GM12801 (cell line): ENCODE results near the gene TMEM132C.

ENCODE experiments used
- CTCF ChIP-seq: IDR thresholded peaks from one replicate; pipeline ENCODE4 v1.5.1; 2011; ENCODE audit warnings: control low read depth; ENCODE audit not compliant: insufficient read length; ENCODE audit errors: extremely low read depth

The TMEM132C gene

DNA sequence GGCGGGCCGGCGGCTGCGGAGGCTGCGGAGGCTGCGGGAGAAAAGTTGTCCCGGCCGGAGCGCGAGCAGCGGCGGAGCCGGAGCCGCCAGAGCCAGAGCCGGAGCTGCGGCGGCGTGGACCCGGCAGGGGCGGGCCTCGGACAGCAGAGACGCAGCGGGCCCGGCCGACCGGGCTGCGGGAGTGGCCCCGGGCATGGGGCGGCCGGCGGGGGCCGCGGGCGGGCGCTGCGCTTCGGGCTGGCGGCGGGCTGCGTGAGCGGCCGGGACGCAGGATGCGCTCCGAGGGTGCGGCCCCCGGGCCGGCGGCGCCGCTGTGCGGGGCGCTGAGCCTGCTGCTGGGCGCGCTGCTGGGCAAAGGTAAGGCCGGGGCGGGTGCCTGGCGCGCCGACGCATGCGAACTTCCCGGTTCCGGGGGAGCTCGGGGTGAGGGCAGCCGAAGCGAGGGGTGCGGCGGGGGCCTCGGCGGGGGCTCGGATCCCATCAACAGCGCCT, at the start of gene TMEM132C:
Gene TMEM132C, plus strand, starts transcription at position 40 of the 492 bp plus-strand sequence. Its CDS starts 233 bp downstream, at position 273.
- TF ChIP-seq CTCF, result no peak

DNA sequence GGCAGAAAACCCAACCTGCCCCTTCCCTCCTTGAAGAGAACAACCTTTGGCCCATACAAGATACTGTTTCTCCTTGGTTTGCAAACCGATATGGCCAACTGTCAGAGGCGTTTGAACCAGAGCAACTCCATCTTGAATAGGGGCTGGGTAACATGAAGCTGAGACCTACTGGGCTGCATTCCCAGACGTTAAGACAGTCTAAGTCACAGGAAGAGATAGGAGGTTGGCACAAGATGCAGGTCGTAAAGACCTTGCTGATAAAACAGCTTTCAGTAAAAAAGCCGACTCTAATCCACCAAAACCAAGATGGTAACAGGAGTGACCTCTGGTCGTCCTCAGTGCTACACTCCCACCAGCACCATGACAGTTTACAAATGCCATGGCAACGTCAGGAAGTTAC, 42.7 kb upstream of the TMEM132C start:
- TF ChIP-seq CTCF, result no peak

DNA sequence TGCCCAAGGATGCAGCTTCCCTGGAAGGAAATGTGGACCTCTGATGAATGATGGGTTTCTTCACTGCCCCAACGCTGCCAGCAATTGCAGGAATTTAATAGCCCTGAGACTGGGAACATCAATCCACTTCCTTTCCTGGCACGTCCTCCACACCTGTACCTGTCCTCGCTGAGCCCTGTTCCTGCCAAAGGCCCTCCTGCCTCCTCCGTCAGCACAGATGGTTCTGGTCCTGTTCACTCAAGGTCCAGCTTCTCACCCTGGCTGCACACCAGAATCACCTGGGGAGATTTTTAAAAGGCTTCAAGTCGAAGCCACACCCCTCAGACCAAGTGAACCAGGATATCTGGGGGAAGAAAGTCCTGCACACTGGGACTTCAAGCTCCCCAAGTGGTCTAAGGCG, 38.4 kb upstream of the TMEM132C start:
- no peak for TF ChIP-seq CTCF

DNA sequence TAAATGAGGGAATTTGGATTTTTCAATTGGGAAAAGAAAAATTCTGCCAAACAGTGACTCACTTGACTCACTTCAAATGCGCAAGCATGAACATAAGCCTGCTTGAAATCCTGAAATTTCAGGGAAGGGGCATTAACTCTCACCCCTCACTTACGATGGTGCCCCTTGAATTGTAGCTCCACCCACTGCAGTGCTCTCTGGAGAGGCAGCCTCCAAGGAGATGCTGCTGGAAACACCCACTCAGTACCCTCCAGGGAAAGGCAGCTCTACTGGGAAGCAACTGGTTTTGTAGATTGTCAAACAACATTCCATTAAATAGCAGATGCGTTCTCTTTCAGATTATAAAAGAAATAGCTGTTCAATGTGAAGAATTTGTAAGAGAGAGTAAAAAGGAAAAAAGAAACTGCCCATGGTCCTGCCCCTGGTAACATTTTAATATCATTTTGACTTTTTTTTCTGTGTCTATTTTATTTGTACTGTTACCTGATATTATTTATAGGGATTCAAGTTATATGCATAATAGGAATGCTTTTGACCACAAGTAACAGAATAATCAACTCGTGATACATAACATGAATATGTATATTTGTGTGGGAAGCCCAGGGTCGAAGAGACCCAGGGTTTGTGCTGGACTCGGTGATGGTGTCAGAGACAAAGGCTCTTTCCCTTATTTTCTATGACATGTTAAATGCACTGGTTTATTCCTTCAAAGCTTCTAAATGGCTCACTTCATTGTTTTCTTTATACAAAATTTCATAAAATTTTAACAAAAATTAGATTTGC, 31.1 kb upstream of the TMEM132C start:
- TF ChIP-seq CTCF, result no peak

- TF ChIP-seq CTCF, result no peak
Measured at GRCh38 chr12:128236525-128236924, 30.4 kb upstream of the TMEM132C start.

DNA sequence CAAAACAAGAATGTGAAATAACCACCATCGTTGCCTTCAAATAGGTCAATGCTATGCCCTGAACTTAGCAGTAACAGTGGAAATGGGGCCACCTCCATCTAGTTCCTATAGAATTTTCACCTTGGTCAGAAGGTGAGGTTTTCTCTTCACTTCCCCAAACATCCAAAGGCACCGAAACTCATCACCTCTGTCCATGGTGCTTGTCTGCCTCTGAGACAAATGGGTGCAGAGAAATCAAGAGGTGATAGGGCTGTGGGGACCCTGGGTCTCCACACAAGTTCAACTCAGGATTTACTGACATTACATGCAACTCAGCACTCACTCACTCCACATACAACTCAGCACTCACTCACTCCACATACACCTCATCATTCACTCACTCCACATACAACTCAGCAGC, 26.2 kb upstream of the TMEM132C start:
- TF ChIP-seq CTCF, result no peak

DNA sequence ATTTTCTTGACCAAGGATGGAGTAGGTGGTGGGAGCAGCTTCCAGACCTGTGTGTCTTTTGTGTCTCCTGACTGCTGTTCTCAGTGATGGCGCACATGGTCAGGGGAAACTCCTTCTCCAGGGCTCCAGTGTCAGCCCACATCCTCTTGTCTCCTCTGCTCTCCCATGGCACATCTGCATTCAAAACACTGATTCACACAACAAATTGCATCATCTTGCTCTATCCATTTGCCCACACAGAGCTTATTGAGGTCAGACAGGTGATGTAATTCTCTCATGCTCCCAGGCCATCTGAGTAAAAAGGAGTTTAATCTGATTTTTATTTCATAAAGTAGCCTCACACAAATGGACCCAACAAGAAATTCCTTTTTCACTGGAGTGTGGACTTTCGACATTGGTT, 21.8 kb upstream of the TMEM132C start:
- TF ChIP-seq CTCF, result no peak

- no peak for TF ChIP-seq CTCF
Measured at GRCh38 chr12:128245905-128246304, 21.1 kb upstream of the TMEM132C start.
